ENCODE data around the gene CD53. TPM values are rescaled to one million over a fixed set of nuclear protein-coding genes. Genes with fewer than 3 reads are reported as not detected.

Gene CD53
- total RNA-seq, 1 experiment from 2014 or later = not detected

DNA sequence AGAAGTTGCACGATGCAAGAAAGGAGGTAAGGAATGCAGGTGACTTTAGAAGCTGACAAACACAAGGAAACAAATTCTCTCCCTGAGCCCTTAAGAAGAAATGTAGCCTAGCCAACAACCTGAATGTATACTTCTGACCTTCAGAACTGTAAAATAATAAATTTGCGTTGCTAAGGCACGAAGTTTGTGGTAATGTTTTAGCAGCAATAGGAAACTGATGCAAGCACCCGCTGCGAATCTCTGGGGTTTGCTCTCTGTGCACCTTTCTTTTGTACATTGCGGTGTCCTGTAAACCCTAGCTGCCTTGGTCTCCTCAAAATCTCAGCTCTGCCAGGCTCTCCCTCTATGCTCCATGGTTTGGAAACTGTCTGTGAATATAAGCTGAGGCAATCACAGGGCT lies 15.1 kb downstream of the CD53 start:
- no peaks in the 10 kb centered on the region for H4K20me1 ChIP-seq (ENCODE audit: low read length)
- no peak overlapping the region for H2AFZ ChIP-seq (ENCODE audit: low read length)
- no peaks in the 10 kb centered on the region for H3K79me2 ChIP-seq (ENCODE audit: low read length)
- CTCF ChIA-PET = no interaction called here
- H3K9ac ChIP-seq (ENCODE audit: low read length) = no peak overlapping the region
- H3K4me1 ChIP-seq (ENCODE audit: insufficient read depth, low read length) = no peaks in the 10 kb centered on the region
- H3K9me3 ChIP-seq (ENCODE audit: low read length) = no peaks in the 10 kb centered on the region
- H3K4me2 ChIP-seq (ENCODE audit: low read length) = no peak overlapping the region
- no peak overlapping the region for H3K4me3 ChIP-seq (ENCODE audit: low read length)
- no peaks in the 10 kb centered on the region for H3K36me3 ChIP-seq (ENCODE audit: low read depth, low read length)
- DNase-seq (no peak), ATAC-seq (no peak)
- no peak for TF ChIP-seq EZH2 (IDR thresholded peaks at IDR 0.05; ENCODE audit: low read length, unreplicated experiment)
- TF ChIP-seq CTCF (conservative IDR thresholded peaks at IDR 0.05; ENCODE audit: low read depth, low read length) = no peak
- no peak for TF ChIP-seq EZH2phosphoT487 (IDR thresholded peaks at IDR 0.05; ENCODE audit: borderline replicate concordance, low read length)
- BruUV-seq (replicated peaks) = no TSS peak
- H3K27me3 ChIP-seq (ENCODE audit: low read length) = peaks cover 30% of the 10 kb centered on the region
- intact Hi-C loops (cut with micrococcal nuclease) = no loop called here
- no peak overlapping the region for H3K27ac ChIP-seq (ENCODE audit: low read length)
- no peaks in the 10 kb centered on the region for H3F3A ChIP-seq (ENCODE audit: low read length, unreplicated experiment)
- no peaks in the 10 kb centered on the region for H3K9me2 ChIP-seq (replicated peaks; ENCODE audit: low read length)
- POLR2A ChIA-PET (ENCODE audit: unreplicated experiment) = no interaction called here

DNA sequence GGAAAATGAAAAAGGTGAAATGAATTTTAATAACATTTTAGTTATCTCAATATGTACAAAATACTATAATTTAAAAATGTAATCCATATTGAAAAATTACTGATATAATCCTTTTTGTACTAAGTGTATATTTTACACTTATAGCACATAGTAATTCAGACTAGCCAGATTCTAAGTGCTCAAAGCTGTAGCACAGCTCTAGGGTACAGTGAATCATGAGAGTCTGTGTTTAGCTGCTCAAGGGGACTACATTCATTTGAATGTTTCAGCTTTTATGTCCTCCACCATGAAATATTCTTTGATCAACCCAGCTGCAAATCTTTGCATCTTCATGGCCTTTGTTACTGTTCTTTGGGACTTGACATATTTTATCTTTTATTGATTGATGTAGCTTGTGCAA lies 15.7 kb downstream of the CD53 start:
- intact Hi-C loops (cut with micrococcal nuclease) = no loop called here
- no peak overlapping the region for H3K9ac ChIP-seq (ENCODE audit: low read length)
- ChIA-PET POLR2A (ENCODE audit: unreplicated experiment) (interaction anchor here (0.7 kb wide), 1 partner anchor 22 kb away, joined by 3 read pairs; no protein-coding TSS in a partner anchor), CTCF (no interaction called here)
- no peak overlapping the region for H3K27ac ChIP-seq (ENCODE audit: low read length)
- no peaks in the 10 kb centered on the region for H3K9me2 ChIP-seq (replicated peaks; ENCODE audit: low read length)
- no peak overlapping the region for H3K4me2 ChIP-seq (ENCODE audit: low read length)
- ATAC-seq = no peak
- H3K9me3 ChIP-seq (ENCODE audit: low read length) = no peaks in the 10 kb centered on the region
- TF ChIP-seq CTCF (conservative IDR thresholded peaks at IDR 0.05; ENCODE audit: low read depth, low read length) = no peak
- no peak for TF ChIP-seq EZH2phosphoT487 (IDR thresholded peaks at IDR 0.05; ENCODE audit: borderline replicate concordance, low read length)
- no peak for TF ChIP-seq EZH2 (IDR thresholded peaks at IDR 0.05; ENCODE audit: low read length, unreplicated experiment)
- H2AFZ ChIP-seq (ENCODE audit: low read length) = no peak overlapping the region
- no peaks in the 10 kb centered on the region for H3K36me3 ChIP-seq (ENCODE audit: low read depth, low read length)
- H3K27me3 ChIP-seq (ENCODE audit: low read length) = peaks cover 30% of the 10 kb centered on the region
- no peak overlapping the region for H3K4me3 ChIP-seq (ENCODE audit: low read length)
- no peaks in the 10 kb centered on the region for H3K4me1 ChIP-seq (ENCODE audit: insufficient read depth, low read length)
- BruUV-seq (replicated peaks) = no TSS peak
- H4K20me1 ChIP-seq (ENCODE audit: low read length) = no peaks in the 10 kb centered on the region
- H3F3A ChIP-seq (ENCODE audit: low read length, unreplicated experiment) = no peaks in the 10 kb centered on the region
- no peak for DNase-seq
- no peaks in the 10 kb centered on the region for H3K79me2 ChIP-seq (ENCODE audit: low read length)

GRCh38 chr1:110890474-110891196 lies 17.7 kb downstream of the CD53 start:
- Histone ChIP-seq H3K9ac (ENCODE audit: low read length) (no peak overlapping the region), H4K20me1 (ENCODE audit: low read length) (no peaks in the 10 kb centered on the region), H3K9me3 (ENCODE audit: low read length) (no peaks in the 10 kb centered on the region), H3K36me3 (ENCODE audit: low read depth, low read length) (no peaks in the 10 kb centered on the region), H3K9me2 (replicated peaks; ENCODE audit: low read length) (no peaks in the 10 kb centered on the region), H3K27ac (ENCODE audit: low read length) (no peak overlapping the region), H3K27me3 (ENCODE audit: low read length) (peaks cover 26% of the 10 kb centered on the region), H3K4me3 (ENCODE audit: low read length) (no peak overlapping the region), H3K4me2 (ENCODE audit: low read length) (no peak overlapping the region), H3K4me1 (ENCODE audit: insufficient read depth, low read length) (no peaks in the 10 kb centered on the region), H2AFZ (ENCODE audit: low read length) (no peak overlapping the region), H3K79me2 (ENCODE audit: low read length) (no peaks in the 10 kb centered on the region), H3F3A (ENCODE audit: low read length, unreplicated experiment) (no peaks in the 10 kb centered on the region)
- intact Hi-C loops (cut with micrococcal nuclease) = no loop called here
- ChIA-PET POLR2A (ENCODE audit: unreplicated experiment) (no interaction called here), CTCF (no interaction called here)
- no peak for ATAC-seq
- no peak for DNase-seq
- no TSS peak for BruUV-seq (replicated peaks)
- no peak for TF ChIP-seq CTCF (conservative IDR thresholded peaks at IDR 0.05; ENCODE audit: low read depth, low read length)
- no peak for TF ChIP-seq EZH2phosphoT487 (IDR thresholded peaks at IDR 0.05; ENCODE audit: borderline replicate concordance, low read length)
- TF ChIP-seq EZH2 (IDR thresholded peaks at IDR 0.05; ENCODE audit: low read length, unreplicated experiment) = no peak

Measured in PC-3 (cell line).